K562 (cell line): Measurements from ENCODE around the gene CNTN6. TPM values are rescaled to one million over a fixed set of nuclear protein-coding genes. Genes with fewer than 3 reads are reported as not detected.

Experiments
- ATAC-seq: fragments of 200-7000 bp; cut with Tn5 transposase; 3 replicates; pipeline ENCODE4 v1.9.1; 2020; ENCODE audit warnings: moderate library complexity
- BruUV-seq: library from RNA; stranded (reverse); fragments of 400-500 nt; replicated peaks from 2 replicates; lab custom pipeline; 2021; lab: Mats Ljungman, UMichigan
- CTCF ChIA-PET: fragments of 300-600 bp; formaldehyde crosslinking; extraction: SDS; loops from one replicate; lab custom pipeline; 2021; ENCODE audit warnings: low intra/inter-chr PET ratio; lab: Yijun Ruan, JAX
- POLR2A ChIA-PET: fragments of 300-600, 350-650 bp; sonication (Branson Sonifier 250); formaldehyde crosslinking; extraction: SDS; loops from one replicate; lab custom pipeline; 2021; ENCODE audit warnings: antibody characterized with exemption, inconsistent platforms; lab: Yijun Ruan, JAX
- DNase-seq, 4 experiments: peaks; one replicate each; pipeline versions ENCODE4 v3.0.0 to v3.0.0-alpha.2; 2011 to 2018; ENCODE audit warnings: low spot score in 3 of 4, mixed read lengths in 3 of 4; ENCODE audit errors: extremely low read depth in 1 of 4
- FAIRE-seq: peaks from 2 replicates; lab custom pipeline; 2011; peaks lifted over from hg19 to GRCh38; lab: Jason Lieb, UNC
- H2AFZ ChIP-seq: 2 replicates; pipeline ENCODE4 v1.6.0; 2011; ENCODE audit warnings: low read depth, low read length, control low read depth, inconsistent platforms
- H3K27ac ChIP-seq: fragments of 200-600 bp; 3 replicates; pipeline ENCODE4 v1.8.0; 2011; ENCODE audit warnings: low read depth, mild to moderate bottlenecking, control low read depth, inconsistent platforms, low read length, moderate library complexity, mixed read lengths; ENCODE audit errors: extremely low read depth
- H3K27me3 ChIP-seq, 2 experiments: fragments of 300-600 bp in 1 of 2; 2 replicates in 1 of 2; 3 replicates in 1 of 2; pipeline versions ENCODE4 v1.6.0 to v1.8.0; 2011; ENCODE audit warnings: inconsistent platforms in 2 of 2, low read length in 2 of 2, mild to moderate bottlenecking in 1 of 2, mixed read lengths in 1 of 2, moderate library complexity in 1 of 2; ENCODE audit not compliant: control insufficient read depth in 2 of 2, insufficient read depth in 2 of 2
- H3K36me3 ChIP-seq: fragments of 300-600 bp; 3 replicates; pipeline ENCODE4 v1.8.0; 2011; ENCODE audit warnings: mild to moderate bottlenecking, low read length, inconsistent platforms; ENCODE audit not compliant: control insufficient read depth, insufficient read depth
- H3K4me1 ChIP-seq, 2 experiments: fragments of 200-600 bp in 1 of 2; replicated peaks in 1 of 2; 2 replicates in 1 of 2; 3 replicates in 1 of 2; pipeline versions ENCODE4 v1.5.1 to v1.8.0; 2011; ENCODE audit warnings: inconsistent platforms in 2 of 2, low read length in 2 of 2, mild to moderate bottlenecking in 1 of 2, mixed read lengths in 1 of 2, moderate library complexity in 1 of 2; ENCODE audit not compliant: control insufficient read depth in 2 of 2, insufficient read depth in 2 of 2
- H3K4me2 ChIP-seq: 2 replicates; pipeline ENCODE4 v1.6.1; 2011; ENCODE audit warnings: low read length, control low read depth, inconsistent platforms, mixed read lengths; ENCODE audit not compliant: insufficient read depth
- H3K4me3 ChIP-seq: fragments of 200-600 bp; sonication (generic), shearing (Covaris generic); 2 replicates; pipeline ENCODE4 v1.5.1; 2016; ENCODE audit warnings: control low read depth, inconsistent platforms
- H3K79me2 ChIP-seq: fragments of 200-600 bp; 3 replicates; pipeline ENCODE4 v1.8.0; 2011; ENCODE audit warnings: low read length, inconsistent platforms; ENCODE audit not compliant: control insufficient read depth, insufficient read depth
- H3K9ac ChIP-seq, 2 experiments: 2 replicates each; pipeline versions ENCODE4 v1.6.0 to v1.6.1; 2011; ENCODE audit warnings: low read depth in 2 of 2, low read length in 2 of 2, control low read depth in 1 of 2, inconsistent platforms in 1 of 2, mild to moderate bottlenecking in 1 of 2, mixed read lengths in 1 of 2; ENCODE audit not compliant: insufficient read depth in 1 of 2
- H3K9me1 ChIP-seq: one replicate; pipeline ENCODE4 v1.6.0; 2011; ENCODE audit warnings: inconsistent platforms, mild to moderate bottlenecking, low read length, moderate library complexity; ENCODE audit not compliant: control insufficient read depth, insufficient read depth
- H3K9me3 ChIP-seq: replicated peaks from 2 replicates; pipeline ENCODE4 v1.5.1; 2011; ENCODE audit warnings: low read depth, low read length, inconsistent platforms; ENCODE audit not compliant: control insufficient read depth, insufficient read depth
- H4K20me1 ChIP-seq: replicated peaks from 2 replicates; pipeline ENCODE4 v1.6.1; 2011; ENCODE audit warnings: low read length, inconsistent platforms, mixed read lengths; ENCODE audit not compliant: control insufficient read depth, insufficient read depth
- NR2F6 ChIP-seq: fragments of 450-650 bp; formaldehyde crosslinking; IDR thresholded peaks from 2 replicates; pipeline ENCODE4 v1.4.0; 2020; ENCODE audit warnings: mild to moderate bottlenecking
- RFX1 ChIP-seq: fragments of 450-650 bp; IDR thresholded peaks from 2 replicates; pipeline ENCODE4 v1.6.1; 2016; ENCODE audit warnings: mild to moderate bottlenecking, moderate library complexity
- RFX7 ChIP-seq: fragments of 250-450 bp; sonication (Bioruptor Pico); IDR thresholded peaks from 2 replicates; pipeline ENCODE4 v1.5.1; 2021; ENCODE audit warnings: mild to moderate bottlenecking
- SIN3B ChIP-seq: fragments of 450-650 bp; IDR thresholded peaks from 2 replicates; pipeline ENCODE4 v1.6.1; 2017; ENCODE audit warnings: low read depth, mild to moderate bottlenecking, moderate library complexity
- STAT5B ChIP-seq: fragments of 250-450 bp; sonication (Bioruptor Pico); IDR thresholded peaks from 2 replicates; pipeline ENCODE4 v1.8.0; 2021; ENCODE audit warnings: mild to moderate bottlenecking, inconsistent platforms
- ZC3H11A ChIP-seq: IDR thresholded peaks from 2 replicates; pipeline ENCODE4 v1.6.1; 2012; ENCODE audit warnings: low read depth, low read length, improper control_type of control experiment
- ZNF174 ChIP-seq: fragments of 250-450 bp; sonication (Bioruptor Pico); IDR thresholded peaks from 2 replicates; pipeline ENCODE4 v1.4.0; 2020; ENCODE audit warnings: mild to moderate bottlenecking
- WGBS: fragments of 100-300 bp; shearing (Covaris generic); methylation state at CpG from one replicate; pipeline ENCODE4 v1.1.6; 2016; ENCODE audit warnings: low coverage, mixed read lengths; ENCODE audit not compliant: insufficient coverage; ENCODE audit errors: missing lambda C conversion rate; 5-methylcytosine and 5-hydroxymethylcytosine counted together
- in situ Hi-C: fragments of 300-500 bp; cut with MboI; formaldehyde crosslinking; loops from 4 replicates; pipeline ENCODE4 v1.15.0; 2018; ENCODE audit warnings: inconsistent platforms, mixed read lengths
- intact Hi-C: fragments of 100-400 bp; cut with micrococcal nuclease; formaldehyde crosslinking; loops from 2 replicates; pipeline ENCODE4 v1.14.2; 2022
- polyA plus RNA-seq, 8 experiments: library from polyadenylated mRNA; depleted of rRNA in 4 of 8; stranded (reverse) in 5 of 8; unstranded in 3 of 8; fragments of >200 nt; fragmentation: Nextera tagmentation in 2 of 8; fragmentation: Illumina TruSeq in 1 of 8; extraction: Ambion mirVana in 2 of 8; extraction: Trizol in 1 of 8; gene quantifications; 2 replicates each; pipeline versions ENCODE4 v1.2.1 to v1.2.3, GENCODE V29; 2011 to 2014; ENCODE audit warnings: inconsistent platforms in 1 of 8, missing spikeins in 1 of 8
- total RNA-seq, 7 experiments: library from RNA; depleted of rRNA in 6 of 7; stranded (reverse); fragments of >200 nt in 6 of 7; fragmentation: Illumina TruSeq in 2 of 7; extraction: Trizol in 2 of 7; gene quantifications; 2 replicates each; pipeline versions ENCODE4 v1.2.1 to v1.2.3, GENCODE V29; 2011 to 2021; ENCODE audit warnings: low replicate concordance in 1 of 7

Gene CNTN6
- total and polyA plus RNA-seq, 9 of the 15 experiments (the other 6 are each of a cell fraction or from before 2014, with no cell fraction given) = not detected

DNA sequence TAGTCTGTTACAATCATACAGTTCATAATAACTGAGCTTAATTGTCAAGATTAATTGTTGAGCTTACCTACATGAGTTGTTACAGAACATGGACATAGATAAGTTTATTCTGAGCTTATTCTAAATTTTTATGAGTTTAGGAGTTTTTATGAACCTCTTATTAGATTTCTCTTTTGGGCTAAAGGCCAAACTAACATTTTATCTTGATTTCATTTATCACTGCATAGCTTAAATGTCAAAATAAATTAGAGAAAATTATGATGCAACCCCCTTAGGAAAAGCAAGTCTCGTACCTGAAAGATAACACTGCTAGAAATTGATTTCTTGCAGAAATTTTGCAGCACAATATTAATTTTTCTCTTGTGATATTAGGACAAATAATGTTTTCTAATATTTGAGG, 54.5 kb downstream of the CNTN6 start:
- H3K27ac ChIP-seq = no peak overlapping the region
- no peak overlapping the region for H3K9ac ChIP-seq
- CTCF ChIA-PET = no interaction called here
- H3K9me3 ChIP-seq = no peaks in the 10 kb centered on the region; the same call in 1 of the 2 replicates
- no peak overlapping the region for H2AFZ ChIP-seq
- TF ChIP-seq NR2F6 (CRISPR knock-in tag) (no peak), ZNF174 (CRISPR knock-in tag) (no peak), STAT5B (no peak), SIN3B (no peak)
- H3K36me3 ChIP-seq = no peaks in the 10 kb centered on the region
- in situ Hi-C loops (no loop called here), intact Hi-C loops (no loop called here)
- H4K20me1 ChIP-seq = no peaks in the 10 kb centered on the region
- no TSS peak for BruUV-seq
- FAIRE-seq (no peak), ATAC-seq (no peak), DNase-seq (no peak)
- POLR2A ChIA-PET = interaction anchor here (0.7 kb wide), 1 partner anchor 23 kb away, joined by 3 read pairs; no protein-coding TSS in a partner anchor
- no peaks in the 10 kb centered on the region for H3K79me2 ChIP-seq
- no peaks in the 10 kb centered on the region for H3K4me1 ChIP-seq
- no peaks in the 10 kb centered on the region for H3K9me1 ChIP-seq
- 6% methylated on average over 1 of the region's 1 CpG for WGBS
- H3K4me3 ChIP-seq = no peak overlapping the region
- no peak overlapping the region for H3K4me2 ChIP-seq
- no peaks in the 10 kb centered on the region for H3K27me3 ChIP-seq

DNA sequence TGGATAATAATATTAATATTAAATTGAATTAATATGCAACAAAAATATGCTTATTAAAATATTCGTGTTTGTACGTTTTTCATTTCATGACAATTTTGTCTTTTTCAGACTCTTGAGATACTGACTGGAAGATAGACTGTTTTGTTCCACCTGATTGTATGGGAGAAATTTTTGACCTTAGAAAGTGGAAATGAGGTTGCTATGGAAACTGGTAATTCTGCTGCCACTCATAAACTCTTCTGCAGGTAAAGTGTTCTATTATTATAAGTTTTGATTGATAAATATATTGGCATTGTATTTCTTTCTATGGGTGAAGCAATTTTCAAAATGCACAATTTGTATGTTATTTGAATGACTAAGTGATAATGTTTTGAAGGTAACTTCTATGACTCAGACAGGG, 55.0 kb downstream of the CNTN6 start:
- BruUV-seq = no TSS peak
- ATAC-seq (no peak), DNase-seq (no peak), FAIRE-seq (no peak)
- intact Hi-C loops = no loop called here
- WGBS = 0% methylated on average over 2 of the region's 2 CpGs
- no peaks in the 10 kb centered on the region for H4K20me1 ChIP-seq
- TF ChIP-seq RFX1 = peak; percentile 30; the same call in 1 of the 2 replicates
- TF ChIP-seq ZC3H11A = no peak
- no peak for TF ChIP-seq RFX7 (CRISPR knock-in tag)
- H3K4me2 ChIP-seq = no peak overlapping the region
- no peaks in the 10 kb centered on the region for H3K36me3 ChIP-seq
- POLR2A ChIA-PET = interaction anchor here (0.7 kb wide), 1 partner anchor 22 kb away, joined by 3 read pairs; no protein-coding TSS in a partner anchor
- no peak overlapping the region for H2AFZ ChIP-seq
- in situ Hi-C loops = no loop called here
- CTCF ChIA-PET = no interaction called here
- no peak overlapping the region for H3K27ac ChIP-seq
- no peaks in the 10 kb centered on the region for H3K4me1 ChIP-seq
- H3K9me3 ChIP-seq = no peaks in the 10 kb centered on the region; the same call in 1 of the 2 replicates
- no peaks in the 10 kb centered on the region for H3K27me3 ChIP-seq
- H3K9me1 ChIP-seq = no peaks in the 10 kb centered on the region
- H3K4me3 ChIP-seq = no peak overlapping the region
- H3K9ac ChIP-seq = no peak overlapping the region
- no peaks in the 10 kb centered on the region for H3K79me2 ChIP-seq
